GM18519 (cell line): ENCODE data around the gene ADCY7.

Experiments used
- ATAC-seq: cut with Tn5 transposase; IDR thresholded peaks from one replicate; pipeline ENCODE4 v1.9.1; 2021; ENCODE audit warnings: mild to moderate bottlenecking, moderate library complexity; ENCODE audit not compliant: unreplicated experiment, low FRiP score

ADCY7 gene

DNA sequence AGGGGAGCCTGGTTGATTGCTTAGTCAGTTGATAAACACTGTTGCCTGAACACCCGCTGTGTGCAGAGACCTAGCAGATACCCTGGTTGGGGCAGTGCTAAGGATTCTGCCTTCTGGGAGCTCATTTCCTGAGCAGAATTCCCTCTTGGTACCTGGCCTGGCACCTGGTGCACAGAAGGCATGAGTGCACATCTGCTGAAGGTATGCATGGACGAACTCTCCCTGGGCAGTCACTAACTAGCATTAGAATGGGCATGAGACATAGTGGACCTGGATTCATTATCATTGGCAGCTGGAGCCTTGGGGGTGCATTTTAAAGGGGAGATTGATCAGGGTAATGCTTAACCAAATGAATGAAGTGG, 13.1 kb downstream of the ADCY7 start:
- ATAC-seq, result no peak

DNA sequence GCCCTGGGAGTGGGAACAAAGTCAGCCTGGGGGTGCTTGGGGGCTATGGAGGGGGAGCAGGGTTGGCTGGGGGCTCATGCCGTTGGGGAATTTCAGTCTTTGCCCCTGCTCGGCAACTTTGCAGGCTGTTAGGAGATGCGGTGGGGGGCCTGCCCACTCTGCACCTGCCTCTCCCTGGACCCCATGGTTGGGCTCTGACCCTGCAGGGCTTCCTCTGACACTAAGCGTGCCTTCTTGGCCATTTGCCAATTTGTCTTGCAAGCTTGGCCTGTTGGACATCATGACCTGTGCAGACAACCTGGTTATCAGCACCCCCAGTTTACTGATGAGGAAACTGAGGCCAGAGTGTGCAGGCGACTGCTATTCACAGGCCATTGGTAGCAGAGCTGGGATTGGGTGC, 14.6 kb downstream of the ADCY7 start:
- ATAC-seq, result no peak

DNA sequence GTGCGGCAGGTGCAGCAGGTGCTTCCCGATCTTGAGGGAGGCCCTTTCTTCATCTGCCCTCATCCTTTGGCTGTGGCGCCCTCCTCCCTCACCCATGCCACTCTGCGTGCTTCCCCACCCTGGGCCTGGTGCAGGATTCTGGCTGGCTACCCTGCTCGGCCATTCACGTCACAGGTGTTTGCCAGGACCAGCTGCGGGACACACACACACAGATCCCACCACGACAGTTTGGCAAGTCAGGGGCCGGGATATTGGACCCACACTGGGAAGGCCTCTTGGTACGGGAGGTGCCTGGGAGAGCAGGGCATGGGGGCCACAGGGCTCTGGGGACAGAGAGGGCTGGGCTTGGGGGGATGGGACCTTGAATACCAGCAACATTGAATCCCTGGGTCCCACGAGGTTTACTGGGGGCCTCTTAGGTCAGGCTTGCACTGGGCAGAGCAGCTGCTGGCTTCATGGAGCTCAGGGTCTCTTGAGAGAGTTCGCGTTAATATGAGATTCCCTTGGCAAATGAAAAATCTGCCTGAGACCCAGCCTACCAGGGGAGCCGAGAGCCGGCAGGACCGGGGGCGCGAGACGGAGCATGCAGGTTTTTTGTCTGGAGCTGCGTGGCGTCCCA, 15.1 kb downstream of the ADCY7 start:
- ATAC-seq, result no peak

DNA sequence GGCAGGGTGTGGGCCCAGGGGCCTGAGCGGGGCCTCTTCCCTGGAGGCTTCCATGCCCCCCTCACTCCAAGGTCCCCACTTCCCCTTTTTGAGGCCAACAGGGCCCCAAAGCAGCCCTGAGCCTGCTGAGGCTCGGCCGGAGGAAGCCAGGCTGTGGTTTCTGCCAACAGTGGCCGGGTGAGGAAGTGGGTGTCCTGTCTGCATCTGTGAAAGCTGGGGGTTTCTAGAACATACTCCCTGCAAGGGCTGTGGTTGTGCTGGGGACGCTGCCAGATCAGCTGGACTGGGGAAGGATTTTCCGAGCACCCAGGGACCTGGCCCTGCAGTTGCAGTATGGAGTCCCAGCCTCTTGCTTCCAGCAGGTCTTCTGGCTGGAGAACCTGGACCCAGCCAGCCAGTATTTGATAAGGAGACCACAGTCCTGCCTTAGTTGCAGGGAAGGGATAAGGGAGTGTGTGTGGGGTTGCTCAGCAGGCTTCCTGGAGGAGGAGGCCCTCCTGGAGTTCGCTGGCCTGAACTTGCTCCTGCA, 15.7 kb downstream of the ADCY7 start:
- peak; percentile 85 for ATAC-seq

DNA sequence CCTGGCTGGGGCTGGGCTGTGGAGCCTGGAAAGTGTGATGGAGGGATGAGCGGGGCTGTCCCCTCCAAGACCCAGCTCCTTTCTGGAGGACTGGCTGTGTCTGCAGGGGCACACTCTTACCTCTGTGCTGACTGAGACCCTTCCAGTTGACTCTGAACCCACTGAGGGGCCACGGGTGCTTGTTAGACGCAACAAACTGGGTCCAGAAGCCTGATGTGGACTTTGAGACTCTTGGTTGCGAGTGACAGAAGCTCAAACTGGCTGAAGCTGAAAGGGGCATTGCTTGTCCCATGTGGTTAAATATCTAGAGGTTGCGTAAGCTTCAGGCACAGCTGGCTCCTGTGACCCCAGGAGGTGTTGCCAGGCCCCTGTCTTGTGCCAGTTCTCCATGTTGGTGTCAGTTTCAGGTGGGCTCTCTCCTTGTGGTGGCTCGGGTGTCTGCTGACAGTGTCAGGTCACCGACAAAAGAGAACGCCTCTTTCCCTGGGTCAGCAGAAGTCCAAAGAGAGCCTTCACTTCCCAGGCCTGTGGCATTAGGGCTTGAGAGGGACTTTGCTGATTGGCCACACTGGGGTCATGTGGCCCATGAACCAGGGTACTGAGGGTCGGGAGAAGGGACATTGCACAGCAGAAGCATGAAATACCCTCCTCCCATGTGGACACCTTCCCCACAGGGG, 16.7 kb downstream of the ADCY7 start:
- ATAC-seq, result no peak

DNA sequence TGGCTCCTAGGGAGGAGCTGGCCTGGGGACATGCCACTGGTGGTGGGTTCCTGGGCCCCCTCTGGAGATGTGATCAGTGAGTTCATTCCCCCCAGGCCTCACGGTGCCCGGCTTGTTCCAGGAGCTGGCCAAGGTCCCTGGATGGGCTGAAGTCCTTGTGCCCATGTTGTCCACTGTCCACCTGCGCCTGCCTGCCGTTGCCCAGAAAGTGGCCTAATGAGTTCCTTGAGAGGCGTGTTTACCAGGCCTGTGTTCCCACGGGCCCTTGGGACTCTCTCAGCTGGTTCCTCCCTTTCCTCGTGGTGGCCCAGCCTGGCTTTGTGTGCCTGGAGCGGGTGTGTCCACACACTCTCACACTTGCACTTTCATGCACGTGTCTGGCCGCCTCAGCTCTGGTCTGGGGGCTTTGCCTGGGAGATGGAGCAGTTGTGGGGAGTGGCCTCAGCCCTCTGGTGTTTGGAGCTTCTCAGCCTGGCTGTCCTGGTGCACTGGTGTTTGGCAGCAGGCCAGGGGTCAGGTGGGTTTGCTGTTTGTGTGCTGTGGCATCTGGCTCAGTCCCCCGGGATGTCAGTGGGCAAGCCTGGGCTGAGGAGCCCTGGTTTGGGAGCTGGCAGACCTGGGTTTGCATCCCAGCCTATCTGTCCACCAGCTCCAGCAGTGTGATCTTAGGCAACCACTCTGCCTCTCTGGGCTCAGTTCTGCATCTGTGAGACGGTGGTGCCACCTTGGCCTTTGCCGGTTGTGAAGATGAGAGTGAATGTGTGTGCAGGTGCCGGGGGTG, 18.0 kb downstream of the ADCY7 start:
- no peak for ATAC-seq

DNA sequence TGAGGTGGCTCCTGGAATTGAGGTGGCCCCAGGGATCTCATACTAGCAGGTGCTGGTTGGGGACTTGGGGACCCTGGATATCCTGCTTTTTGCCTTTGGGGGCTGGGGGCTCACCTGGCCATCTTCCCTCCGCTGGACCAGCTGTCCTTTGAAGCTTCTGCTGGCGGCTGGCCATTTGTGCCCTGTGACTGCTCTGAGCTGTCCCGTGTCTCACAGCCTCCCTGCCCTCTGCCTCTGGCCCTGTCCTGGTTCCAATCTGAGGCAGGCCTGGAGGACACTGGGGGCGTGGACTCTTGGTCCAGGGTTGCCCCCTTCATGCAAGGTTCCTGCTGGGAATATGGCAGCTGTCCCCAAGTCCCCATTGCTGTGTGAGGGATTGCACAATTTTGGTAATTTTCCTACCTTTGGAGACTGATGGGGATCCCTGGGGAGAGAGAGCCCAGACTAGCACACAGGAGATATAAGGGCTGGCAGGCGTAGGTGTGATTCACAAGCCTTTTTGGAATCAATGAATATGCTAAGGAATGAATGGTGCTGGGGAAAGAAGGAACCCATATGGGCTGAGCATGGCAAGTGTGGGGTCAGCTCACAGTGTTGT, 19.2 kb downstream of the ADCY7 start:
- ATAC-seq, result no peak

DNA sequence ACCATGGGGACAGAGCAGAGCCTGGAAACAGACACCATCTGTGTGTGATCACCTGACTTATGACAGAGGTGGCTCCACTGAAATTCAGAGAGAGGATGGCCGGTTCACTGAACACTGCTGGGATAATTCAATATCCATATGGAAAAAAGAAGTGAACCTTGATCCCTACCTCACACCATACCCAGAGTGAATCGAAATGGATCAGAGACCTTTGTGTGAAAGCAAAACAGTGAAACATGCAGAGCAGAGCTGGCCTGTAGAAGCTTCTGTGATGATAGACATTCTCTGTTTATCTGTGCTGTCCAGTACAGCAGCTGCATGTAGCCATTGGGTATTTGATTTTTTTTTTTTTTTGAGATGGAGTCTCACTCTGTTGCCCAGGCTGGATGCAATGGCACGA, 20.3 kb downstream of the ADCY7 start:
- ATAC-seq, result no peak

DNA sequence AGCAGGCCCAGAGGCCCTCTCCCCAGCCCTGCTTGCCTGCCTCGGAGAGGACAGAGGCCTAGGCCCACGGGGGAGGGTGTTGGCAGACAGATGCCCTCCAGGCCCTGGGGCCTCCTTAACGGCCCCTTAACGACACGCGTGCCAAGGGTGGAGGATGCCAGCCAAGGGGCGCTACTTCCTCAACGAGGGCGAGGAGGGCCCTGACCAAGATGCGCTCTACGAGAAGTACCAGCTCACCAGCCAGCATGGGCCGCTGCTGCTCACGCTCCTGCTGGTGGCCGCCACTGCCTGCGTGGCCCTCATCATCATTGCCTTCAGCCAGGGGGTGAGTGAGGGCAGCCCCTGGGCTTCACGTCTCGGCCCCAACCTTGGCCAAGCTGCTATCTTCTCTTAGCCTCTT, 21.7 kb downstream of the ADCY7 start:
- no peak for ATAC-seq

DNA sequence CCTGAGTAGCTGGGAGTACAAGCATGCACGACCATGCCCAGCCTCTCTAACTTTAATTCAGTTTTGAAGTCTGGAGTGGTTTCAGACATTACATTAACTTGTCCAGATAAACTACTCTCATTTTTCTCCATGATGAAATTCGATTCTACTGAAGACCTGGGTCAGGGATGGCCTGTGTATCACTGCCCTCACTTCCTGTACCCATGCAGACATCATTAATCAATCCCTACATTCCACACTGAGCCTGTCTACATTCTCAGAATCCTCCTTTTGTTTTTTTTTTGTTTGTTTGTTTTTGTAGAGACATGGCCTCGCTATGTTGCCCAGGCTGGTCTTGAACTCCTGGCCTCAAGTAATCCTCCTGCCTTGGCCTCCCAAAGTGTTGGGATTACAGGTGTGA, 22.6 kb downstream of the ADCY7 start:
- ATAC-seq, result no peak

DNA sequence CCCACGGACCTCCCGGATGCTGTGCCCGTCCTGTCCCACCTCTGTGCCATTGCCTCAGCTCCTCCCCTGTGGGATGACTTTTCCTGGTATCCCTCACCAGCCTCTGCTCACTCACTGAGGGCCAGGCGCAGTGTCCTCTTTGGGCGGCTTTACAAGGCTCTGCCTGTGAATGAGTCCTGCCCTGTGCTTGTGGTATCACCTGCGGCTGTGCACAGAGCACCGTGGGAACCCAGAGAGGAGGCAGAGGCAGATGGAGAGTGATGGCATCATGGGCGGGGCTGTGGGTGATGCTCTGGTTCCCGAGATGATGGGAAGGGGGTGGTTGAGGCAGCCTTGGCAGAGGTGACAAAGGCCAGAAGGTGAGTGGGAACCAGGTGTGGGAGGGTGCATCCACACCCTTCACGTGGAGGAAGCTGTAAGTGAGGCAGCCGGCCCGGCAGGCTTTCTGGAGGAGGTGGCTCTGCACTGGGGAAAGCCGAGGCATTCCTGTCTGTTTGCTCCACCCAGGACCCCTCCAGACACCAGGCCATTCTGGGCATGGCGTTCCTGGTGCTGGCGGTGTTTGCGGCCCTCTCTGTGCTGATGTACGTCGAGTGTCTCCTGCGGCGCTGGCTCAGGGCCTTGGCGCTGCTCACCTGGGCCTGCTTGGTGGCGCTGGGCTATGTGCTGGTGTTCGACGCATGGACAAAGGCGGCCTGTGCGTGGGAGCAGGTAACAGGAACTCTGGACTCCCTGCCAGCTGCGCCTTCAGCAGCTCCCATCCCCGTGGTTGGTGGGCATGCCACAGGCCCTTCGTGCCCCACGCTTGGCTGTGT, 23.8 kb downstream of the ADCY7 start:
- no peak for ATAC-seq

DNA sequence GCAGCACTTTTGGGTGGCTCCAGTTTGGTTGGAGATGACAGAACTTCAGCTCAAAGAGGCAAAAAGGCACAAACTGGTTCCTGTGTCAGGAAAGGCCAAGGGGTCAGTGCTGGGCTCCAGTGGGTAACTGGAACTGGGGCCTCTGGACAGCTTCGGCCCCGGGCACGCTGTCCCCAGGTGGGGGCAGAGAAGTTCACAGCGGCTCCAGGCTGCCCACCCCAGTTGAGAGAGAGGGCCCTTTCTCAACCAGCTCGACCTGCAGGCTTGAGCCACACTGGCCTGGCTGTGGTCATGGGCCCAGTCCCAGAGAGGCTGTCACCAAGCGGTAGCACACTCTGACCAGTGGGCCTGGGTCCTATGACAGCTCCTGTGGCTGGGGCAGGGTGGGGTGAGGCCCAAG, 24.5 kb downstream of the ADCY7 start:
- ATAC-seq, result no peak

DNA sequence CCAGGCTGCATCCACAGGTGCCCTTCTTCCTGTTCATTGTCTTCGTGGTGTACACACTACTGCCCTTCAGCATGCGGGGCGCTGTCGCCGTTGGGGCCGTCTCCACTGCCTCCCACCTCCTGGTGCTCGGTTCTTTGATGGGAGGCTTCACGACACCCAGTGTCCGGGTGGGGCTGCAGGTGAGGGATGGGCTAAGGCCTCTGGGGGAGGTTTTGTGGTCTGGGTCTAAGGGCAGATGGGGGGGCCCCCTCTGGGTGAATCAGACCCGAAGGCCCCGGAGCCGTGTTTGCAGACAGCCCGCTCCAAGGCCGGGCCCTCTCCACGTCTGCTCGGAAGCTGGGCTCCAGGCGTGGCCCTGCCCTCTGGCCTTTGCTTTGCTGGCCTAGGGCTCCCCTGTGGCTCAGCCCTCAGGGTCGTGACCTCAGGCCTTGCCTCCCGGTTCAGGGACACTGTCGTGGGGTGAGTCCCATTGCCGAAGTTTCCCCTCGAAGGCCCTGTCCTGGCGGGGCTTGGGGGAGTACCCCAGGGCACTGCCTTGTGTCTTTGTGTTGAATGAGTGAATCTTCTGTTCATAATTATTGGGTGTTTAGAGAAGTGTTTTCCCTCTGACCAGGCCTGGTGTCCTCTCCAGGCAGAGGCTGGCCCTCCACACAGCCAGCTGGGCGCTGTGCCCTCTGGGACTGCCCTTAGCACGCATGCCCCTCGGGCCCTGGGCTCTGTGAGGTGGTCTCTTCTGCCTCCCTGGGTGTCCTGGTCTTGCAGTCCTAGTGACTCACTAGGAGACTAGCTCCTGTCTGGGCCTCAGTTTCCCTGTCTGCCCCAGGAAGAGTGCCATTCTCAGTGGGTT, 25.6 kb downstream of the ADCY7 start:
- ATAC-seq, result no peak

DNA sequence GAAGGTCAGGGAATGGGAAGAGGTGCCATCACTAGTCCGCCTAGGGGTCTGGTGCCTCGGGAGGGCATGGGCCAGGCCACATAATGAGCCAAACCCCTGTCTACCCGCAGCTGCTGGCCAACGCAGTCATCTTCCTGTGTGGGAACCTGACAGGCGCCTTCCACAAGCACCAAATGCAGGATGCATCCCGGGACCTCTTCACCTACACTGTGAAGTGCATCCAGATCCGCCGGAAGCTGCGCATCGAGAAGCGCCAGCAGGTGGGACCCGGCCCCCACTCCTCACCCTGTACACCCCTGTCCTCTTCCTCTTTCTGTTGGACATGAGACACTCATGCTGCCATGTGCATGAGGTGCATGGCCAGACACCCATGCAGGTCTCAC, 26.2 kb downstream of the ADCY7 start:
- ATAC-seq, result no peak

DNA sequence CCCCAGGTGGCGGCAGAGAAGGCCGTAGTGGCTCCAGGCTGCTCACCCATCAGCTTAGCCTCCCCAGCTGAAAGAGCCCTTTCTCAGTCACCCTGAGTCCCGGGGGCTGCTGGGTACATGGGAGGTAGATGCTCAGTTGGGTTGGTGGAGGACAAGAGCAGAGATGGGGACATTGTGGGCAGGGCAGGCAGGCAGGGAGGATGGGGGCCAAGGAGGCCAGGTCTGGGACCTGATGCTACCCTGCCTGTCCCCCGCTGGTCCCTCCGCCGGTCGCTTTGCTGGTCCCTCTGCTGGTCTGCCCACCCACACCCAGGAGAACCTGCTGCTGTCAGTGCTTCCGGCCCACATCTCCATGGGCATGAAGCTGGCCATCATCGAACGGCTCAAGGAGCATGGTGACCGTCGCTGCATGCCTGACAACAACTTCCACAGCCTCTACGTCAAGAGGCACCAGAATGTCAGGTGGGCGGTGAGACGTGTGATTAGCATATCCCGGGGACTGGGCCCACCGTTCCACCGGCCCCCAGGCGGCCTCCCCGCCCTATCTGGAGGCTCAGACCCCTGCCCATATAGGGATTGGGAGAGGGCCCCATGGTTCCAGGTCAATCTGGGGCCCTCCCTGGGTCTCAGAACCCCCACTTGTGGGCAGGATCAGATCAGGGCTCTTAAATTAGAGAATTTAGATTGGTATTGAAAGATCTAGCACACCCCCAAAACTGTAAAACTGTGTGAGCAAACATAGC, 26.9 kb downstream of the ADCY7 start:
- ATAC-seq, result no peak

DNA sequence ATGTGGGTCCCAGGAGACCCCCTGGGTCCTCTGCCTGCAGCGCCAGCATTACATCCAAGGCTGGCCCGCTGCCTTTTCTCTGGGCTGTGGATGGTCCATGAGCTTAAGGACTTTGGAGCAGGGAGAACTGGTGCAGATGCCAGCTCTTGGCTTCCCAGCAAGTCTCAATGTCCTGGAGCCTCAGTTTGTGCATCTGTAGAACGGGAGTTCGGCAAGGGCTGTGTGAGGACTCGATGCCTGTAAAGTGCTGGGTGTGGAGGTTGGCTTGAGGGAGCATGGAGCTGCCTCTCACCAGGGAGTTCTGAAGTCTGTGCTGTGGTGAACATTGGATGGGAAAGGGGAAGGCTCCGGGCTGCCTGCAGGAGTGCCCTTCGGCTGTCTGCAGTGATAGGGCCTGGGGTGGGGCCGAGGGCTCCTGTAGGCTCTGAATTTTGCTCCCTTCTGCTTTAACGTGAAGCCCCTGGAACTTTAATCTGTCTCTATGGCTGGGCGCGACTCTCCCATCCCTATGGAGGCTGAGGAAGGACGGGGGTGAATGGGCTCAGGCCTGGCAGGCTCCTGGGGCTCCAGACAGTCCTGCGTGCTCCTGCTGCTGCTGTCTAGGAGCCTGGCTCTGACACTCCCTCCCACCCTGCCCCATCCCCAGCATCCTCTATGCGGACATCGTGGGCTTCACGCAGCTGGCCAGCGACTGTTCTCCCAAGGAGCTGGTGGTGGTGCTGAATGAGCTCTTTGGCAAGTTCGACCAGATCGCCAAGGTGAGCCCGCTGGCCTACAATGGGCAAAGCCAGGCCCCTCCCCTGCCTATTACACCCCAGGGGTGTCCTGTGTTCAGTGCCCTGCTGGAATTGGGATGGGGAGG, 27.9 kb downstream of the ADCY7 start:
- ATAC-seq, result no peak

DNA sequence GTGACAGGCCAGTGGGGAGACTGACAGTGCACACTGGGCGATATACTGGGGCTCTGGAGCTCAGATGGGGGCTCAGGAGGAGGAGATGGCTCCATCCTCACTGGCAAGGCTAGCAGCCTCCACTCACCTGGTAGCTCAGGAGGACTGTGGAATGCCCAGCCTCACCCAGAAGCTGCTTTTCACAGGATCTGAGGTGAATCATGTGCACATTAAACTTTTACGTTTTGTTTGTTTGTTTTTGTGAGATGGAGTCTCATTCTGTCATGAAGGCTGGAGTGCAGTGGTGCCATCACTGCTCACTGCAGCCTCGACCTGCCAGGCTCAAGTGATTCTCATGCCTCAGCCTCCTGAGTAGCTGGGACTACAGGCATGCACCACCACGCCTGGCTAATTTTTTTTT, 28.6 kb downstream of the ADCY7 start:
- no peak for ATAC-seq

DNA sequence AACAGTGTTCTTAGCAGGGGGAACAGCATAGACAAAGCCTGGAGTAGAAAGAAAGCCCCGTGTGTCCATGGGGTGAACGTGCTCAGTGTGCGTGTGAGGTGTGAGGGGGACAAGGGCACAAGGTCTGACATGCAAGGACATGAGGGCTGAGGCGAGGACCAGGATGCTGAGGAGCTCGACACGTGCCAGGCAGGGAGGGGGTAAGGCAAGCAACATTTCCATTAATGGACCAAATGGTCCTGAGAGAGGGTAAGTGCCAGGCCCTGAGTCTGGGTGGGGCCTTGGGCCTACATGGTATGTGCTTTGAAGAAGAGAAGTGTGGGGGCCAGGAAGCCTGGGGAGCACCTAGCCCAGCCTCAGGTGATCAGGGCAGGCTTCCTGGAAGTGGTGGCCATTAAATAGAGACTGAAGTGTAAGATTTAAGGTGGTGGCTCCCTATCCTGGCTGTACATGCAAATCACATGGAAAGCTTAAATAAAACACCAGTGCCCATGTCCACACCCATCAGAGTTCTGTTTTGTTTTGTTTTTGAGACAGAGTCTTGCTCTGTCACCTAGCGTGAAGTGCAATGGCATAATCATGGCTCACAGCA, 29.3 kb downstream of the ADCY7 start:
- no peak for ATAC-seq
